Measurements from ENCODE around the gene SALL4. TPM values are rescaled to one million over a fixed set of nuclear protein-coding genes. Genes with fewer than 3 reads are reported as not detected.
"Not testable (repeated sequence)": the region's sequence is repeated elsewhere in the genome, so short reads cannot be mapped to it uniquely, and the experiment has no call there.

Gene SALL4
- total and polyA plus RNA-seq, 12 donors, result 0.07 to 1.3 (median 0.34) TPM; not detected in 1

GRCh38 chr20:51830538-51830937 lies 28.2 kb upstream of the SALL4 start:
- no peaks in the 10 kb centered on the region for H3K36me3 ChIP-seq (replicated peaks in 1 of 2)
- no peak for DNase-seq
- no peaks in the 10 kb centered on the region for H3K27me3 ChIP-seq
- no peak overlapping the region for H3K27ac ChIP-seq
- no peaks in the 10 kb centered on the region for H3K9me3 ChIP-seq (replicated peaks in 1 of 3)
- WGBS, 4 donors, result 76 to 91% (median 86%) methylated on average over 7 of the region's 7 CpGs
- intact Hi-C loops (cut with DNase I), result no loop called here
- H3K4me1 ChIP-seq (replicated peaks in 1 of 2), result no peaks in the 10 kb centered on the region
- TF ChIP-seq CTCF (IDR thresholded peaks at IDR 0.05), result no peak
- TF ChIP-seq POLR2A (IDR thresholded peaks at IDR 0.05), result no peak
- H3K4me3 ChIP-seq, result no peak overlapping the region

DNA sequence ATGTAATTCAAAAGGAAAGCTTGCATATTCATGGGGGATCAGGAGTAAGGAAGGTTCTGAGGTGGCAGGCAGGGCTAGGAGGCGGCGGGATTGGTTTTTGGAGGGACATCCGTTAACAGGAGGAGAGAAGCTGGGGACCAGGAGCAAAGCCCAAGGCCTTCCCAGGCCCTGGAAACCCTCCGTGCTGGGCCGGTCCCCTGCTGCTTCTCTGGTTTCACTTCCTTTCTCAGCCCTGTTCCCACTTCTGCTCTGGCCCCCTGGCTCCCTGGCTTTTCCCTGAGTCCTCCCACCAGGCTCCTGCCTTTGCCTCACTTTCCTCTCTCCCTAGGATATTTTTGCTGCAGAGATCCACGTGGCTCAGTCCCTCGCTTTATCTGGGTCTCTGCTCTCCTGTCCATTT lies 26.4 kb upstream of the SALL4 start:
- Histone ChIP-seq H3K36me3 (replicated peaks in 1 of 2) (no peaks in the 10 kb centered on the region), H3K27ac (no peak overlapping the region), H3K4me3 (no peak overlapping the region), H3K9me3 (replicated peaks in 1 of 3) (no peaks in the 10 kb centered on the region), H3K4me1 (replicated peaks in 1 of 2) (no peaks in the 10 kb centered on the region), H3K27me3 (no peaks in the 10 kb centered on the region)
- 53 to 77% (median 70%) methylated on average over 7 of the region's 7 CpGs for WGBS, 4 donors
- no peak for TF ChIP-seq POLR2A (IDR thresholded peaks at IDR 0.05)
- no peak for TF ChIP-seq CTCF (IDR thresholded peaks at IDR 0.05)
- intact Hi-C loops (cut with DNase I), result no loop called here
- no peak for DNase-seq

DNA sequence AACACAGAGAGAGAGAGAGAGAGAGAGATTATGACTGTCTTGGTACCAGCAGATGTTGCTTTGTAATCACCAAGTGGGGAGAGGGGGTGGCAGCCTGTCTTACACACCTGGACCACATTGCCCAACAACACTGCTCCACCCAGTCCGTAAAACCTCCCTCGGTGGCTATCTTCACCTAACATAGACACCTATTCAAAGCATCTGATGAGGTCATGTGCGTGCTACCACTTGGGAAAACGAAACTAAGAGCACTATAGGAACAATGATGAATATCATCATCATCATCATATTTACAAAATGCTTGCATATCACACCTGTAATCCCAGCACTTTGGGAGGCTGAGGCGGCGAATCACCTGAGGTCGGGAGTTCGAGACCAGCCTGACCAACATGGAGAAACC lies 24.1 kb upstream of the SALL4 start:
- Histone ChIP-seq H3K27ac (no peak overlapping the region), H3K36me3 (replicated peaks in 1 of 2) (no peaks in the 10 kb centered on the region), H3K9me3 (replicated peaks in 1 of 3) (no peaks in the 10 kb centered on the region), H3K4me3 (no peak overlapping the region), H3K27me3 (no peaks in the 10 kb centered on the region), H3K4me1 (replicated peaks in 1 of 2) (no peaks in the 10 kb centered on the region)
- intact Hi-C loops (cut with DNase I), result no loop called here
- TF ChIP-seq POLR2A (IDR thresholded peaks at IDR 0.05), result no peak
- no peak for TF ChIP-seq CTCF (IDR thresholded peaks at IDR 0.05)
- DNase-seq, result no peak
- WGBS, 4 donors, result 82 to 90% (median 86%) methylated on average over 8 of the region's 8 CpGs

DNA sequence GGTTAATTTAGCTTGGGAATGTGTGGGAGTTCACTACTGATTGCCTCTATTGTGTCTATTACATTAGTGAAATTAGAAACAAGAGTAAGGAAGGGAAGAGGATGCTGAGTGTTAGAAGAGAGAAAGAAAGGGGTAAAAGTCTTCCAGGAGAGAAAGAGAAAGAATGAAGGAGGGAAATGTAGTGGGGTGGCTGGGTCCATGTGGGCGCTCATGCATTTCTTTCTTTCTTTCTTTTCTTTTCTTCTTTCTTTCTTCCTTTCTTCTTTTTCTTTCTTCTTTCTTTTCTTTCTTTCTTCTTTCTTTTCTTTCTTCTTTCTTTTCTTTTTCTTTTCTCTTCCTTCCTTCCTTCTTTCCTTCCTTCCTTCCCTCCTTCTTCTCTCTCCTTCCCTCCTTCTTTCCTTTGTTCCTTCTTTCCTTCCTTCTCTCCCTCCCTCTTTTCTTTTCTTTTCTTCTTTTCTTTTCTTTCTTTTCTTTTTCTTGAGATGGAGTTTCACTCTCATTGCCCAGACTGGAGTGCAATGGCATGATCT lies 16.2 kb upstream of the SALL4 start:
- 31 to 100% (median 50%) methylated on average over 1 of the region's 1 CpG for WGBS, 4 donors
- Histone ChIP-seq H3K9me3 (replicated peaks in 1 of 3) (no peaks in the 10 kb centered on the region), H3K4me1 (replicated peaks in 1 of 2) (no peaks in the 10 kb centered on the region)

DNA sequence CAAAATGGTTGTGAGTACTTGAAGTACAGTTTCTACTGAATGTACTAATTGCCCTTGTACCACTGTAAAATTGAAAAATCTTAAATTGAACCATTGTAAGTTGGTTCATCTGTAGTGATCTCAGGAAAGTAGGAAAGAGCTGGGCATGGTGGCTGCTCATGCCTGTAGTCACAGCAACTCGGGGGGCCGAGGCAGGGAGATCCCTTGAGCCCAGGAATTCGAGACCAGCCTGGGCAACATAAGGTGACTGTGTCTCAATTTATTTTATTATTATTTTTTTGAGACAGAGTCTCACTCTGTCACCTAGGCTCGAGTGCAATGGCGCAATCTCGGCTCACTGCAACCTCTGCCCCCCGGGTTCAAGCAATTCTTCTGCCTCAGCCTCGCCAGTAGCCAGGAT lies 14.5 kb upstream of the SALL4 start:
- H3K9me3 ChIP-seq (replicated peaks in 1 of 3); H3K4me1 ChIP-seq (replicated peaks in 1 of 2); intact Hi-C loops (cut with DNase I); H3K36me3 ChIP-seq (replicated peaks in 1 of 2); H3K27me3 ChIP-seq; H3K27ac ChIP-seq; DNase-seq; H3K4me3 ChIP-seq: not testable (repeated sequence)
- WGBS, 4 donors, result 81 to 91% (median 88%) methylated on average over 8 of the region's 8 CpGs

More for the DNA sequence above, 16.2 kb upstream of the SALL4 start:
- TF ChIP-seq CTCF (IDR thresholded peaks at IDR 0.05), result no peak
- TF ChIP-seq POLR2A (IDR thresholded peaks at IDR 0.05), result no peak
- Histone ChIP-seq H3K4me3 (no peak overlapping the region), H3K36me3 (replicated peaks in 1 of 2) (no peaks in the 10 kb centered on the region), H3K27ac (no peak overlapping the region), H3K27me3 (no peaks in the 10 kb centered on the region)
- DNase-seq, result no peak
- intact Hi-C loops (cut with DNase I), result no loop called here

Measured in adrenal gland (tissue), 12 donors.